Mammary epithelial cell (primary cell): ENCODE results near the gene MSRB2.
"Not testable (repeated sequence)": the region's sequence is repeated elsewhere in the genome, so short reads cannot be mapped to it uniquely, and the experiment has no call there.

Experiments used
- EZH2 ChIP-seq: IDR thresholded peaks from 2 replicates; pipeline ENCODE4 v1.6.1; 2012; ENCODE audit warnings: low read length, inconsistent platforms, borderline replicate concordance
- TF ChIP-seq, protein P1 (sequence below), 2 donors: IDR thresholded peaks in 1 of 2; conservative IDR thresholded peaks in 1 of 2; 2 replicates each; pipeline ENCODE4 v1.5.1; 2011 to 2012; ENCODE audit warnings: inconsistent platforms in 2 of 2, low read length in 2 of 2, mild to moderate bottlenecking in 2 of 2, control low read depth in 1 of 2, low read depth in 1 of 2; ENCODE audit not compliant: insufficient read depth in 1 of 2; ENCODE audit errors: extremely low read depth in 1 of 2

DNA sequence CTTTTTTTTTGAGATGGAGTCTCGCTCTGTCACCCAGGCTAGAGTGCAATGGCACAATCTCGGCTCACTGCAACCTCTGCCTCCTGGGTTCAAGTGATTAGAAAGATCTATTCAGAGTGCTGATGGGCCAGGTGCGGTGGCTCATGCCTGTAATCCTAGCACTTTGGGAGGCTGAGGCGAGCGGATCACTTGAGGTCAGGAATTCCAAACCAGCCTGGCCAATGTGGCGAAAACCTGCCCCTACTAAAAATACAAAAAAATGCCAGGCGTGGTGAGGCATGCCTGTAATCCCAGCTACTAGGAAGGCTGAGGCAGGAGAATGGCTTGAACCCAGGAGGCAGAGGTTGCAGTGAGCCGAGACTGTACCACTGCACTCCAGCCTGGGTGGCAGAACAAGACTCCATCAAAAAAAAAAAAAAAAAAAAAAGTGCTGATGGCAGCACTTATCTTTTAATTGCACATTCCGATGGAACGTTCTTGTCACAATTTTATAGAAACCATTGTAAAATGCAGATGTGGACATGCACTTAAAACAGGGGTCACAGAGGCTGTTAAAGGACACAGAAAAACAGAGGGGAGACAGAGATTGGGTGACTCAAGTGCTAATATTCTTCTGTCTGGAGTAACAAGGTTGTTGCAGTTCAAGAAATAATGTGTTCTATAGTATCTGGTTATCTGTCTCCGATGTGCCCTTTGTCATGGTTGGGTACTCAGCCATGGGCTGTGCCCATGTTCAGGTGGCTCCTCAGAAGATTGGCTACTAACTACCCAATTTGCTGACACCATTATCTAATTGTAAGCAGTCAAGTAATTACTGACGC is 25.1 kb upstream of the MSRB2 start:
- TF ChIP-seq, protein P1, sequence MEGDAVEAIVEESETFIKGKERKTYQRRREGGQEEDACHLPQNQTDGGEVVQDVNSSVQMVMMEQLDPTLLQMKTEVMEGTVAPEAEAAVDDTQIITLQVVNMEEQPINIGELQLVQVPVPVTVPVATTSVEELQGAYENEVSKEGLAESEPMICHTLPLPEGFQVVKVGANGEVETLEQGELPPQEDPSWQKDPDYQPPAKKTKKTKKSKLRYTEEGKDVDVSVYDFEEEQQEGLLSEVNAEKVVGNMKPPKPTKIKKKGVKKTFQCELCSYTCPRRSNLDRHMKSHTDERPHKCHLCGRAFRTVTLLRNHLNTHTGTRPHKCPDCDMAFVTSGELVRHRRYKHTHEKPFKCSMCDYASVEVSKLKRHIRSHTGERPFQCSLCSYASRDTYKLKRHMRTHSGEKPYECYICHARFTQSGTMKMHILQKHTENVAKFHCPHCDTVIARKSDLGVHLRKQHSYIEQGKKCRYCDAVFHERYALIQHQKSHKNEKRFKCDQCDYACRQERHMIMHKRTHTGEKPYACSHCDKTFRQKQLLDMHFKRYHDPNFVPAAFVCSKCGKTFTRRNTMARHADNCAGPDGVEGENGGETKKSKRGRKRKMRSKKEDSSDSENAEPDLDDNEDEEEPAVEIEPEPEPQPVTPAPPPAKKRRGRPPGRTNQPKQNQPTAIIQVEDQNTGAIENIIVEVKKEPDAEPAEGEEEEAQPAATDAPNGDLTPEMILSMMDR (conservative IDR thresholded peaks at IDR 0.05 in 1 of 2, IDR thresholded peaks at IDR 0.05 in 1 of 2; ENCODE audit: extremely low read depth in 1 of 2, insufficient read depth in 1 of 2, low read depth in 1 of 2, low read length in 2 of 2) = not testable (repeated sequence)
- not testable (repeated sequence) for TF ChIP-seq EZH2
